COLO668 (cell line): ENCODE measurements around the gene BRD7.

Source experiments
- DNase-seq: peaks from one replicate; lab custom pipeline; 2025; ENCODE audit not compliant: unreplicated experiment; lab: John Stamatoyannopoulos, UW

Gene BRD7

GRCh38 chr16:50390371-50390771 lies 21.6 kb upstream of the BRD7 start:
- DNase-seq = no peak

GRCh38 chr16:50389900-50390299 lies 21.1 kb upstream of the BRD7 start:
- no peak for DNase-seq

- no peak for DNase-seq
Measured at GRCh38 chr16:50388496-50388895, 19.7 kb upstream of the BRD7 start.

GRCh38 chr16:50386774-50387173 lies 18.0 kb upstream of the BRD7 start:
- no peak for DNase-seq

- DNase-seq = no peak
Measured at GRCh38 chr16:50386139-50386538, 17.4 kb upstream of the BRD7 start.

- no peak for DNase-seq
Measured at GRCh38 chr16:50384500-50385135, 15.8 kb upstream of the BRD7 start.

GRCh38 chr16:50381679-50382440 lies 13.1 kb upstream of the BRD7 start:
- DNase-seq = no peak

GRCh38 chr16:50378417-50378816 lies 9.6 kb upstream of the BRD7 start:
- DNase-seq = no peak

GRCh38 chr16:50377001-50377400 lies 8.2 kb upstream of the BRD7 start:
- DNase-seq = no peak

GRCh38 chr16:50373780-50374179 lies 5.0 kb upstream of the BRD7 start:
- DNase-seq = no peak

- no peak for DNase-seq
Measured at GRCh38 chr16:50373345-50373701, 4.5 kb upstream of the BRD7 start.

GRCh38 chr16:50372611-50373344 lies 4.0 kb upstream of the BRD7 start:
- peak; percentile 11 for DNase-seq

GRCh38 chr16:50371936-50372595 lies 3.3 kb upstream of the BRD7 start:
- no peak for DNase-seq

GRCh38 chr16:50371036-50371716 lies 2.4 kb upstream of the BRD7 start:
- no peak for DNase-seq

GRCh38 chr16:50369133-50369804 lies 481 bp upstream of the BRD7 start:
- DNase-seq = no peak

- no peak for DNase-seq
Measured at GRCh38 chr16:50367777-50368409, 895 bp downstream of the BRD7 start.

- no peak for DNase-seq
Measured at GRCh38 chr16:50365791-50366575, 2.8 kb downstream of the BRD7 start.

- DNase-seq = no peak
Measured at GRCh38 chr16:50363656-50364055, 5.1 kb downstream of the BRD7 start.

GRCh38 chr16:50360779-50361178 lies 8.0 kb downstream of the BRD7 start:
- DNase-seq = no peak
